NB4 (cell line): Measurements from ENCODE around the gene TGIF2.
A peak's percentile ranks its signal among the peaks of the same experiment; 100 is the strongest.

Experiments
- MYC ChIP-seq: IDR thresholded peaks from 2 replicates; pipeline ENCODE4 v1.6.1; 2011; ENCODE audit warnings: low read depth, low read length
- POLR2A ChIP-seq: IDR thresholded peaks from 2 replicates; pipeline ENCODE4 v1.6.1; 2011; ENCODE audit warnings: mild to moderate bottlenecking; ENCODE audit not compliant: insufficient read length; ENCODE audit errors: extremely low read depth
- TF ChIP-seq, protein P1 (sequence below): IDR thresholded peaks from one replicate; pipeline ENCODE4 v1.5.1; 2012; ENCODE audit warnings: low read depth, low read length
- TF ChIP-seq, protein P2 (sequence below): IDR thresholded peaks from 2 replicates; pipeline ENCODE4 v1.6.1; 2011; ENCODE audit warnings: low read depth, low read length

DNA sequence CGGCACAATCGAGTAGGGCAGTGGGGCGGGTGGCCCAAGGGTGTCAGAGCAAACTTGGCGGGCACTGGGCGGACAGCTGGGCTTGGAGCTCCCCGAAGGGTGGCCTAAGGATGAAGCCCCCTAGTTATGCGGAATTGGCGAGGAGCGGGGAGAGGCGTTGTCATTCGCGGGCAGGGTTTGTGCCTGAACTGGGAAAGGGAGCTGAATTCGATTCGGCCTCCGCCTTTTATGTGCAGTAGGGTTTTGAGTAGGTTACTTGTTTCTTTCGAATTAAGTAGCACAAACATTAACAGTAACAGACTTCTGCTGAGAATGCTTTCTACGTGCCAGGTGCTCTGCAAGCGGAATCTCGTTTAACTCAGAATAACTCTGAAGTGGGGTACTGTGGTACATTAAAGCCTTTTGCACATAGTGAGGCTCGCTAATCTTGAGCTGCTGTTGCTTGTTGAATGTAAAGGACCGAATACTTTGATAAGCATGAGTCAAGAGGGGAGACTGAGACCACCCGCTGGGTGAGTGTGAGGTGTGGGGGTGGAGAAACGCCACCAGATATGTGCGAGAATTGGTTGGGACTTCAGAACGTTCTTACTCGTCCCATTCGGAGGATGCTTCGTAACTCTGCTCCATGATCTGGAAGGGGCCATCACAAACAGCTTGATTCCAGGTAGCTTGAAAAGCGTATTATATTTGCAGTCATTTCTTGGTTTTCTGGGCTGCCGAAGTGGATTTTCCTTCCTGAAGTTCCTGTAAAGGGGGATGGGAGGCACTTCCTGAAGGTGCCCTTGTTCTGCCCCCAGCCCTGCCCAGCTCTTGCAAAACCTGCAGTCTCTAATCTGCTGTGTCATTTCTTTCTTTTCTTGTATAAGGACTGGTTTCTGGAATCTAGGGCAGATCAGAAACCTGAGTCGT is 33.0 kb downstream of the TGIF2 start:
- TF ChIP-seq, protein P1, sequence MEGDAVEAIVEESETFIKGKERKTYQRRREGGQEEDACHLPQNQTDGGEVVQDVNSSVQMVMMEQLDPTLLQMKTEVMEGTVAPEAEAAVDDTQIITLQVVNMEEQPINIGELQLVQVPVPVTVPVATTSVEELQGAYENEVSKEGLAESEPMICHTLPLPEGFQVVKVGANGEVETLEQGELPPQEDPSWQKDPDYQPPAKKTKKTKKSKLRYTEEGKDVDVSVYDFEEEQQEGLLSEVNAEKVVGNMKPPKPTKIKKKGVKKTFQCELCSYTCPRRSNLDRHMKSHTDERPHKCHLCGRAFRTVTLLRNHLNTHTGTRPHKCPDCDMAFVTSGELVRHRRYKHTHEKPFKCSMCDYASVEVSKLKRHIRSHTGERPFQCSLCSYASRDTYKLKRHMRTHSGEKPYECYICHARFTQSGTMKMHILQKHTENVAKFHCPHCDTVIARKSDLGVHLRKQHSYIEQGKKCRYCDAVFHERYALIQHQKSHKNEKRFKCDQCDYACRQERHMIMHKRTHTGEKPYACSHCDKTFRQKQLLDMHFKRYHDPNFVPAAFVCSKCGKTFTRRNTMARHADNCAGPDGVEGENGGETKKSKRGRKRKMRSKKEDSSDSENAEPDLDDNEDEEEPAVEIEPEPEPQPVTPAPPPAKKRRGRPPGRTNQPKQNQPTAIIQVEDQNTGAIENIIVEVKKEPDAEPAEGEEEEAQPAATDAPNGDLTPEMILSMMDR = no peak
- TF ChIP-seq, protein P2, sequence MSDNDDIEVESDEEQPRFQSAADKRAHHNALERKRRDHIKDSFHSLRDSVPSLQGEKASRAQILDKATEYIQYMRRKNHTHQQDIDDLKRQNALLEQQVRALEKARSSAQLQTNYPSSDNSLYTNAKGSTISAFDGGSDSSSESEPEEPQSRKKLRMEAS = no peak
- peak; percentile 23 for TF ChIP-seq POLR2A
- TF ChIP-seq MYC = peak; percentile 28; the same call in 1 of the 2 replicates
